ENCODE results near the gene UVRAG. TPM values are rescaled to one million over a fixed set of nuclear protein-coding genes. Genes with fewer than 3 reads are reported as not detected.

UVRAG gene
- total RNA-seq, 4 donors from 2014 or later, result 27.3 to 38.7 (median 33.6) TPM

DNA sequence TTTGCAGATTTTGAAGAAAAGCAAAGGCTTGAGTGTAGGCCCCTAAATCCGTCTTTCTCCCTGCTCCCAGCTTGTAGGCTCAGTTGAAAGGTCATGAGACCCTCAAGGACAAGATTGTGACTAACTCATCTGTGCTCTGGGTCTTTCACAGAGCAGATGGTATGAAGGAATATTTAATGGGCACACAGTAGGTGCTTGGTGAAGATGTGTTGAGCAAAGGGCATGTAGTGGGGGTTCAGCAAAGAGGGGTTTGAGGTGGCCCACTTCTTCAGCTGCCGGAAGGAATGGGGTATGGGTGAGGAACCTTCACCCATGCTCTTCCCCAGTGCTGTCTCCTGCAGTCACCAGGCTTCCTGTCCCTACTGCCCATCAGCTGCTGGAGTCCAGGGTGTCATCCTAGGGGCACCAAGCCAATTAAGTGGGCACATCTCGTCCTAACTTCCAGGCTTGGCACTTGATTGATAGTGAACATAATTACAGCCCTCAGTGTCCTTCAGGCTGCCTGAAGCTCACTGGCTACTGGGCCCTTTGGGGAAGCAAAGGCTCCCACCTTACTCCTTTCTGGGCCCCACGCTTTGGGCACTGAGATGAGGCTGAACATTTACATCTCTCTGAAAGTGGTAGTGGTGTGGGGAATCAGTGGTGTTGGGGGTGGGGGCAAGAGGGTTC is 31.5 kb upstream of the UVRAG start:
- TF ChIP-seq EP300 (IDR thresholded peaks at IDR 0.05) (no peak), POLR2A (IDR thresholded peaks at IDR 0.05) (no peak), CTCF (IDR thresholded peaks at IDR 0.05) (no peak)
- DNase-seq (ENCODE audit: low spot score in 2 of 2), result no peak
- H3K36me3 ChIP-seq, result no peaks in the 10 kb centered on the region
- 88 to 93% methylated on average over 3 to 4 of the region's 4 CpGs for WGBS, 2 donors
- H3K4me3 ChIP-seq, result no peak overlapping the region
- no peak overlapping the region for H3K27ac ChIP-seq
- H3K4me1 ChIP-seq, result no peaks in the 10 kb centered on the region
- no peaks in the 10 kb centered on the region for H3K27me3 ChIP-seq
- H3K9me3 ChIP-seq, result no peaks in the 10 kb centered on the region

GRCh38 chr11:75784085-75784478 is 30.9 kb upstream of the UVRAG start:
- no peak for DNase-seq (ENCODE audit: low spot score in 2 of 2)
- Histone ChIP-seq H3K36me3 (no peaks in the 10 kb centered on the region), H3K4me1 (no peaks in the 10 kb centered on the region), H3K4me3 (no peak overlapping the region), H3K27me3 (no peaks in the 10 kb centered on the region), H3K27ac (no peak overlapping the region), H3K9me3 (no peaks in the 10 kb centered on the region)
- 95 to 100% methylated on average over 2 of the region's 2 CpGs for WGBS, 2 donors
- TF ChIP-seq POLR2A (IDR thresholded peaks at IDR 0.05), result no peak
- TF ChIP-seq EP300 (IDR thresholded peaks at IDR 0.05), result no peak
- TF ChIP-seq CTCF (IDR thresholded peaks at IDR 0.05), result no peak

DNA sequence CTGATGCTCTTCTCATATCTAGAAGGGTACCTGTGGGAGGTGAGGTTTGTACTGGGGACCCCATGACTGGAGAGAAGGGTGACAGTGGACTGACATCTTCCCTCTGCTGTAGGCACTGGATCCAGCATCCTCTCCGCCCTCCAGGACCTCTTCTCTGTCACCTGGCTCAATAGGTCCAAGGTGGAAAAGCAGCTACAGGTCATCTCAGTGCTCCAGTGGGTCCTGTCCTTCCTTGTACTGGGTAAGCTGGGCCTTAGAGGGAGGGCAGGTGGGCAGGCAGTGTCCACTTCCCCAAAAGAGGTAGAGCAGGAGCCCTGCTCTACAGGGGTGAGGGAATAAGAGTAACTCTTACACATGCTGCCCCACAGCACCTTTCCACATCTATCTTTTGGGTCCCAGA is 30.5 kb upstream of the UVRAG start:
- WGBS, 2 donors, result 86 to 90% methylated on average over 1 of the region's 1 CpG
- no peak overlapping the region for H3K27ac ChIP-seq
- no peak for TF ChIP-seq CTCF (IDR thresholded peaks at IDR 0.05)
- no peak for TF ChIP-seq EP300 (IDR thresholded peaks at IDR 0.05)
- no peak for TF ChIP-seq POLR2A (IDR thresholded peaks at IDR 0.05)

DNA sequence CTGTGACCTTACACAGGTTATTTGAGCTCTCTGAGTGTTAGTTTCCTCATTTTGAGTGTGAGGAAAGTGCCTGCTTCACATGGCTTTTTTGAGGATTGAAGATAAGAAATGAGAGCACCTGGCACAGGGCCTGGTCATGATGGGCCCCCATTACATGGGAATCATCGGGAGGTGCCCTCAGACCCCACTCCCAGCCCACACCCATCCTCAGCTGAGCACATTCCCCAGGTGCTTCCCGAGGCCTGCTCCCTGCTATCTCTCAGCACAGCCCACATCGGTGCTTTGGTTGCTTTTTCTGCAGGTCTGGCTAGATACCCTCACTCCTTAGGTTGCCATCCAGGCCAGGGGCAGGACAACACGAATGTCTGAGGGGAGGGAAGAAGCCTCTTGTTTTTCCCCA is 29.8 kb upstream of the UVRAG start:
- H3K9me3 ChIP-seq, result no peaks in the 10 kb centered on the region
- H3K27ac ChIP-seq, result no peak overlapping the region
- no peaks in the 10 kb centered on the region for H3K27me3 ChIP-seq
- no peak for TF ChIP-seq CTCF (IDR thresholded peaks at IDR 0.05)
- no peak for TF ChIP-seq EP300 (IDR thresholded peaks at IDR 0.05)
- TF ChIP-seq POLR2A (IDR thresholded peaks at IDR 0.05), result no peak
- no peak for DNase-seq (ENCODE audit: low spot score in 2 of 2)
- no peaks in the 10 kb centered on the region for H3K4me1 ChIP-seq
- WGBS, 2 donors, result 74 to 86% methylated on average over 4 of the region's 4 CpGs
- H3K4me3 ChIP-seq, result no peak overlapping the region
- no peaks in the 10 kb centered on the region for H3K36me3 ChIP-seq

More for the DNA sequence above, 30.5 kb upstream of the UVRAG start:
- Histone ChIP-seq H3K9me3 (no peaks in the 10 kb centered on the region), H3K4me3 (no peak overlapping the region), H3K4me1 (no peaks in the 10 kb centered on the region), H3K36me3 (no peaks in the 10 kb centered on the region), H3K27me3 (no peaks in the 10 kb centered on the region)
- no peak for DNase-seq (ENCODE audit: low spot score in 2 of 2)

DNA sequence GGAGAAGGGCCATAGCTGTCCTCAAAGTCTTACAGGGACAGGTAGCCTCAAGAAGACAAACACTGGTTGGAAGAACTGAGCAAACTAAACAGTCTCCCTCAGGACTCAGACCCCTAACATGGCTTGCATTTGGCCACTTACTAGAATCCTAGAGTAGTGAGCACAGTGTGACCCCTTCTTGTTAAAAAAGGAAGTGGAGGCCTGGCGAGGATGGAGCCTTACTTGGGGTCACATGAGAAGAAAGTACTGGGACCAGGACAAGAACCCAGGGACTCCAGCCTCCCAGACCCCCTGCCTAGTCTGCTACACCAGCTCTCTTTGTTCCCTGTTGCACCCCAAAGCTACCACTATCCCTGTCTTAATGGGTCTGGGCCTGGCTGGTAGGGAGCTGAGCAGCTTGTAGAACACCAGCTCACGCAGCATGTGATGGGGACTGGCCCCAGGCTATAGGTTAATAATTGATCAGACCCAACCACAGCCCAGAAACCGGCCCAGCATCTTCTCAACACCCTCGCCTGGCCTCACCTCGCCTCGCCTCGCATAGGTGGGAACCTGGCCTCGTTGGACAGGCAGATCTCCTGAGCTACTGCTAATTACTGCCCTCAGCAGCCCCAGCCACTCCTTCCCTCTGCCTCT is 28.8 kb upstream of the UVRAG start:
- no peak for DNase-seq (ENCODE audit: low spot score in 2 of 2)
- no peaks in the 10 kb centered on the region for H3K4me1 ChIP-seq
- TF ChIP-seq EP300 (IDR thresholded peaks at IDR 0.05), result no peak
- TF ChIP-seq POLR2A (IDR thresholded peaks at IDR 0.05), result no peak
- TF ChIP-seq CTCF (IDR thresholded peaks at IDR 0.05), result no peak
- WGBS, 2 donors, result 82 to 83% methylated on average over 8 of the region's 8 CpGs
- H3K36me3 ChIP-seq, result no peaks in the 10 kb centered on the region
- no peak overlapping the region for H3K27ac ChIP-seq
- no peaks in the 10 kb centered on the region for H3K9me3 ChIP-seq
- no peaks in the 10 kb centered on the region for H3K27me3 ChIP-seq
- H3K4me3 ChIP-seq, result no peak overlapping the region

All from tibial nerve (tissue), 4 donors.